Vagina (tissue), 2 donors: ENCODE measurements around the gene IFRD1.

Experiments used
- CTCF ChIP-seq, 3 experiments: fragments of 450-650 bp in 2 of 3; fragments of 200-600 bp in 1 of 3; sonication (generic) in 1 of 3; IDR thresholded peaks; one replicate each; pipeline ENCODE4 v1.5.1; 2017 to 2019; ENCODE audit warnings: antibody characterized with exemption in 3 of 3, mild to moderate bottlenecking in 2 of 3, moderate library complexity in 2 of 3
- POLR2AphosphoS5 ChIP-seq, 2 donors: sonication (generic); formaldehyde crosslinking; IDR thresholded peaks; one replicate each; pipeline ENCODE4 v1.9.0; 2017; ENCODE audit warnings: antibody characterized with exemption in 2 of 2, mild to moderate bottlenecking in 2 of 2, low read depth in 1 of 2; ENCODE audit not compliant: insufficient read depth in 1 of 2

GRCh38 chr7:112509402-112509801 is 59.1 kb downstream of the IFRD1 start:
- TF ChIP-seq CTCF (IDR thresholded peaks at IDR 0.05), result no peak
- TF ChIP-seq POLR2AphosphoS5 (IDR thresholded peaks at IDR 0.05; ENCODE audit: insufficient read depth in 1 of 2, low read depth in 1 of 2), result no peak
